Measurements from ENCODE around the gene CTSW.

The CTSW gene

GRCh38 chr11:65898656-65899355, 19.2 kb downstream of the CTSW start:
- no peak for DNase-seq (ENCODE audit: extremely low read depth in 1 of 2, low read depth in 1 of 2)

DNA sequence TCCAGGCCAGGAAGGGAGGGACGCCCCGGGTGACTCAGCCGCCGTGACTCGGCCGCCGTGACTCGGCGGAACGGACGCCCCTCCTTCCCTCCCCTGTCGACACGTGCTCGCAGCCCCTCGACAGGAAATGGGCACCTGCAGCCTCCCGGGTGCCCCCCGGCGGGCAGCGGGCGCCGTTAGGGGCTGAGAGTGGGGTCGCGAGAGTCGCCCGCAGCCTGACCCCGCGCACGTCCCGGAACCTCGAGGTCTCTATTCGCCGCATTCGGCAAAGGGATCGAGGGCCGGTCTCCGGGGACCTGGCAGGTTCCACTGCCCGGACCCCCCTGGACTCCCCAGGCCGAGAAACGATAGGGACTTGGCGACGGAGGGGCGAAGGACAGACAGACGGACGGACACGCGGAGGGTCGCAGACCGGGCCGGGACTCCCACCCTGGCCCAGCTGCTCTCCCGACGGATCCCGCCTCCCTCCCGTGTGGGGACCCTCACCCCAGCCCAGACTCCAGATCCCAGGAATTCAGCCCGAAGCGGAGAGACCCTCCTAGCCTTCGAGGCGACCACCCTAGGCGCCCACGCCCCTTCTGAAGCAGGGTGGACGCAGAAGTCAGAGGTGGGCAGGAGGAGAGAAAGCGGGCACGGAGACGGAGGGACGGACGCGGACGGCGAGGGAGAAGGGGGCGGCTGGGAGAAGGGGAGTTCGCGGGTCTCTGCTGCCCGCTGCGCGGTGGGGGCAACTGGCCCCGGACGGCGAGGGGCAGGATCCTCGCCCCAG, 19.9 kb downstream of the CTSW start:
- DNase-seq (ENCODE audit: extremely low read depth in 1 of 2, low read depth in 1 of 2), result peak; percentile 64 to 76

DNA sequence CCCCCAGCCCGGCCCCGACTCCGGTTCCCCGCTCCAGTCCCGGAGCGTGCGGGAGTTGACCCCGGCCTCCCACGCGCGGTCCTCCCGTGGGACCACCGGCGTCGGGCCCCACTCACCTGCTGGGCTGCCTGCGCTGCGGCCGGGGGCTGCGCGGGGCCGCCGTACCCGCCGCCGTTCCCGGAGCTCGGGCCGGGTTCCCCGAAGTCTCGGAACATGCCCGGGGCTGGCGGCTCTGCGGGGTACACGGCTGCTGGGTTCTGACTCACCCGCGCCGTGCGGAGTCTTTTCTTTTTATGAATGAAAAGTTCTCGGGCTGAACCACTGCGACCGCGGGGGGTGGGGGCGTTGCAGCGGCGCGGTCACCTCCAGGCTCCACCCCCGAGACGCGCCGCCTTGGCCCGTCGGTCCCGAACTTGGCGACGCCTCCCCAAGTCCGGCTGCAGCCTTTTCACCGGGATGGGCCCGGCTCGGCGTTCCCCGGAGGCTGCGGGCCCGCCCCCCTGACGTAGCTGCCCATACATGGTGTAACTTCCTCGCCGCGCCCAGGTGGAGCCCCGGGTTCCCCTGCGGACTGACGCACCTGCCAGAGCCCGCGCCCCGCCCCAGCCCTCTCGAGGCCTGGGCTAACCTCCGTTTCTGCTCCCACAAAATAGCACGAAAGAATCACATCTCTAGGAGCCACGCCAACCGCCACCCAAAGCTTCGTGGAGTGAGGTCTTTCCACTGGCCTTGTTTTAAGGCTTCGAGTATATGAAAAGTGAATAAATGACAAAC, 20.7 kb downstream of the CTSW start, which contains the start of gene FOSL1:
Gene FOSL1, minus strand, starts transcription at position 264 of the 774 bp plus-strand sequence. Its CDS starts 49 bp downstream, at position 215.
- DNase-seq (ENCODE audit: extremely low read depth in 1 of 2, low read depth in 1 of 2), result peak; percentile 92 to 95

DNA sequence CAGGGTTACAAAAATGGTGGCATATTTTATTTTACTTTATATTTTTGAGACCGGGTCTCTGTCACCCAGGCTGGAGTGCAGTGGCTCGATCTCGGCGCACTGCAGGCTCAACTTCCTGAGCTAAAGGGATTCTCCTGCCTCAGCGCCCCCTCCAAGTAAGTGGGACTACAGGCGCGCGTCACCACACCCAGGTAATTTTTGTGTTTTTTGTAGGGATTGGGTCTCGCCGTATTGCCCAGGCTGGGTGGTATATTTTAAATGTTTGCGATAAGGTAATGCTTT, 21.2 kb downstream of the CTSW start:
- DNase-seq (ENCODE audit: extremely low read depth in 1 of 2, low read depth in 1 of 2), result no peak

DNA sequence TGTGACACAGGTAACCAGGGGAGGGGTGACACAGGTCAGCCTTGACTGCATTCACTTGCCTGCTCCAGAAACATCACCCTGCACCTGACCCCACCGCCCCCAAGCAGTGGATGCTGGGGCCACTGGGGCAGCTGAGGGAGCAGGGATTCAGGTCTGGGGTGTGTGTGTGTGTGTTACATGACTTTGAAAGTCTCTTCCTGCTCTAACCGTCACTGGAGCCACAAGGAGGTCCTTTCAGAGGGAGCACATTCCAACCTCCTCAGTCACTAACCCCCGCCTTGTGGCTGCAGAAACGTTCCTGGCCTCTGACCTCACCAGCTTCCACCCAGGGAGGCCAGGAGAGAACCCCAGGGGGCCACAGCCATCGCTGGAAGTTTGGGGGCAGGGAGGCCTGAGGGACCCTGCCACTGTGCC, 23.4 kb downstream of the CTSW start:
- DNase-seq (ENCODE audit: extremely low read depth in 1 of 2, low read depth in 1 of 2), result no peak

- no peak for DNase-seq (ENCODE audit: extremely low read depth in 1 of 2, low read depth in 1 of 2)
Measured at GRCh38 chr11:65903715-65904114, 24.1 kb downstream of the CTSW start.

DNA sequence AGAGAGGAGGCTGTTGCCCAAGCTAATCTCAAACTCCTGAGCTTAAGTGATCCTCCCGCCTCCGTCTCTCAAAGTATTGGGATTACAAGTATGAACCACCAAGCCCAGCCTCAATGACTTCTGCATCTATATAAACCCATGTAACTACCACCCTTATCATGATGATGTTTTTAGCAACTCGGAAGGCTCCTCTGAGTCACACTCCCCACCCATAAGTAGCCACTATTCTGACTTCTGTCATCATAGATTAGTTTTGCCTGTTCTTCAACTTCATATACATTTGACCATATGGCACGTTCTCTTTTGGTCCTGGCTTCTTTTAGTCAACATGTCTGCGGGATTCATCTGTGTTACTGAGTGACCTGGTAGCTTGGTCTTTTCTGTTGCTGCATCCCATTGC, 27.0 kb downstream of the CTSW start:
- DNase-seq (ENCODE audit: extremely low read depth in 1 of 2, low read depth in 1 of 2), result no peak

DNA sequence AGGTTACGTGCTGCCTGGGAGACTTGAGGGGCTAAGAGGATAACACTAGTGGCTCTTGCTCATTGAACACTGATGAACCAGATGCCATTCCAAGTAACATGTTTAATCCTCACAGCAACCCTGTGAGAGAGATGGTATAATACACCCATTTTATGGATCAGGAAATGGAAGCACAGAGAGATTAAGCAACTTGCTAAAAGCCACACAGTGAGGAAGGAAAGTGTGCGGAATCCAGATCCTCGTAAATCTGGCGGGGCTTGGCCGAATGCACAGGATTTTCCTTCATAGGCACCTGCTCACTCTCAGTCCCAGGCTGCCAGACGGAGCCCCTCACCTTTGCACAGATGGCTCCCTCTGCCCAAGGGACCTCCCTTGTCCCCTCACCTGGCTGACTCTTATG, 28.2 kb downstream of the CTSW start:
- DNase-seq (ENCODE audit: extremely low read depth in 1 of 2, low read depth in 1 of 2), result no peak

- DNase-seq (ENCODE audit: extremely low read depth in 1 of 2, low read depth in 1 of 2), result no peak
Measured at GRCh38 chr11:65911682-65912568, 32.3 kb downstream of the CTSW start.

GRCh38 chr11:65912845-65913244, 33.2 kb downstream of the CTSW start:
- no peak for DNase-seq (ENCODE audit: extremely low read depth in 1 of 2, low read depth in 1 of 2)

DNA sequence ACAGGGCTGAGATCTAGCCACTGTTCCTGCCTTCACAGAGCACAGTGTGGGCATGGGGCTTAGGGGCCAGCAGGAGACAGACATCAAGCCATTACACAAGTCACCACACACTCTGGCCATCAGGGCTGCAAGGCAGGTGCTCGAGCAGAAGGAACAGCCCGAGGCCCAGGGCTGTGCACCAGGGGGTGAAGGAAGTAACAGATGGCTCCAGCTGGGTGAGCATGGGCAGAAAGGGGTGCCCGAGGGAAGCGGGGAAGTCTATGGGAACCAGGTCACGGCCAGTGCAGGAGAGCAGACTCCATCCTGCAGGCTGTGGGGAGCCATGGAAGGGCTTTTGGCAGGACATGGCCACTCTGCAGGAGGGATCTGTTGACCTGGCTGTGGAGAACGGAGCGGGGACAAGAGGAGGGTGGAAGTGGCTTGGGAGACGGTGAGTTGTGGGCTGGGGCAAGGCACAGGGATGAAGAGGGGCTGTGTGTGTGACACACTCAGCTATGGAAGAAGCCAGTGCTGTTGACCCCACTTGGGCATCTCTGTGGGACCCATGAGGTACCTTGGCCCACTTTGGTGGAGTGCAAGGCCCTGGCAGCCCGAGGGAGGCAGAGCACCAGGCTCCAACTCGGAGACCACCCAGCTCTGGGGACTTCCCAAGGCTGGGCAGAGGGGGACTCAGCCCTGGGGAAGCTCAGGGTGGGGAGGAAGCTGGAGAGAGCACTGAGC, 35.6 kb downstream of the CTSW start:
- DNase-seq (ENCODE audit: extremely low read depth in 1 of 2, low read depth in 1 of 2), result no peak

DNA sequence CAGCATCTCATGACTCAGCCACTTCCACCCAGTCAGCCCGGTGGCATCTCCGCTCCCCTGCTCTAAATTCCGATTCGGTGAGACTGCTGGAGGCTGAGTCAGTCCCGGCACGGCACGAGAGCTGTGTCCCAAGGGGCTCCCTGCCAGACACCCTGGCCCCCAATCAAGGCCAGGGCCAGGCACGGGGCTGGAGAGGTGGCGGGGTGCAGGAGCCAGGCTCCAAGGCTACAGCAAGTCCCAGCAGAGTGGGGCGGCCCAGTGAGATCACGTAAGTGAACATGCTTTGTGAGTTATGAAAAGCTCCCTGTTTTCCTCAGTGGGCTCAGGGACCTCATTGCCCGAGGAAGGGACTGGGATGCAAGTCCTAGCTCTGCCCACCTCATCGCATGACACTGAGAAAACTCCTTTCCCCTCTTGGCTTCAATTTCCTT, 36.2 kb downstream of the CTSW start:
- DNase-seq (ENCODE audit: extremely low read depth in 1 of 2, low read depth in 1 of 2), result no peak

DNA sequence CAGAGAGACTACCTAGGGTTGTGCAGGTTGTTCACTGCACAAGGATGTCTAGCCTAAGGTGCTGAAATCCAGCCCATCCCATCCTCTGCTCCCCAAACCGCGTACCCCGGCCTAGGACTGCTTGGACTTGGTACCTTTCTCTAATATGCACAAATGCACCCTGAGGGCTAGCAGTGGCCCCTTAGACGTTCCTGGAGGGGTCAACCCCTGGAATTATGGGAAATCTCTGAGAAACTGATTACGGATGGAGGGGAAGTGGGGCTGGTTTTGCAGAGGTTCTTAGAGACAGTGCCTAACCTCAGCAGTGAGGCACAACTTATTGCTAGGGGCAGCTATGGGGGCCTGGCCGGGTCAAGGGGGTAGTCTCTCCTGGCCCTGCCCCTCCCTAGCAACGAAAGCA, 36.8 kb downstream of the CTSW start:
- DNase-seq (ENCODE audit: extremely low read depth in 1 of 2, low read depth in 1 of 2), result no peak

GRCh38 chr11:65917077-65917433, 37.4 kb downstream of the CTSW start:
- DNase-seq (ENCODE audit: extremely low read depth in 1 of 2, low read depth in 1 of 2), result no peak

DNA sequence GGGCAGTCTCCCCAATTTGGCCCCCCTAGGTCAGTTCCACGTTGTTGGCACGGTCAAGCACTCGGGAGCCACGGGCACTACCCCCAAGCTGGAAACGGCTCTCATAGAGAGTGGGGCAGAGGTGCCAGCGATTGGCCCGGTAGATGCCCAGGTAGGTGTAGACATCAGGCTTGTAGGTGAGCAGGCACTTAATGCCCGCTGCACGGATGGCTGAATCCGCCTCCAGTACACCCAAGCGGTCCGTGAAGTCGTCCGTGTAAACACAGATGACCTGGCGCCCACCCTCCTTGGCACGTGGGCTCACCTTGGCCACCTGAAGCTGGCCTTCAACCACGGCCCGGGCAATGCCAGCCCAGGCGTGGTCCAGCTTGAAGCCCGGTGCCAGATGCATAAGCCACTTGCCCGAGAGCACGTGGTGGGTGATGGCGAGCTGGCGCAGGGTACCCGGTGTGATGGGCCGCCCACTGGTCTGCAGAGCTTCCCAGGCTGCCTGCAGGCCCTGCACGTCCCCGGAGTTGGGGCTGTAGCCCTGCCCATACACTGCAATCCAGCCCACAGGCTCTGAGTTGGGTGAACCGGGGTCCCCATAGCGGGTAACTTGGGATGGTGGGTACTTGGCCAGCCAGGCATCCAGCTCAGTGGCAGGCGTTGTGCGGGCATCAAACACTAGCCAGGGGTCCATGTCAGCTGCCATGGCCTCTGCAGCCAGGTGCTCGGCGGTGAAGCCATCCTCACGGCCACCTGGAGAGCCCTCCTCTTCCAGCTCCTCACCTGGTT, 38.0 kb downstream of the CTSW start:
- no peak for DNase-seq (ENCODE audit: extremely low read depth in 1 of 2, low read depth in 1 of 2)

DNA sequence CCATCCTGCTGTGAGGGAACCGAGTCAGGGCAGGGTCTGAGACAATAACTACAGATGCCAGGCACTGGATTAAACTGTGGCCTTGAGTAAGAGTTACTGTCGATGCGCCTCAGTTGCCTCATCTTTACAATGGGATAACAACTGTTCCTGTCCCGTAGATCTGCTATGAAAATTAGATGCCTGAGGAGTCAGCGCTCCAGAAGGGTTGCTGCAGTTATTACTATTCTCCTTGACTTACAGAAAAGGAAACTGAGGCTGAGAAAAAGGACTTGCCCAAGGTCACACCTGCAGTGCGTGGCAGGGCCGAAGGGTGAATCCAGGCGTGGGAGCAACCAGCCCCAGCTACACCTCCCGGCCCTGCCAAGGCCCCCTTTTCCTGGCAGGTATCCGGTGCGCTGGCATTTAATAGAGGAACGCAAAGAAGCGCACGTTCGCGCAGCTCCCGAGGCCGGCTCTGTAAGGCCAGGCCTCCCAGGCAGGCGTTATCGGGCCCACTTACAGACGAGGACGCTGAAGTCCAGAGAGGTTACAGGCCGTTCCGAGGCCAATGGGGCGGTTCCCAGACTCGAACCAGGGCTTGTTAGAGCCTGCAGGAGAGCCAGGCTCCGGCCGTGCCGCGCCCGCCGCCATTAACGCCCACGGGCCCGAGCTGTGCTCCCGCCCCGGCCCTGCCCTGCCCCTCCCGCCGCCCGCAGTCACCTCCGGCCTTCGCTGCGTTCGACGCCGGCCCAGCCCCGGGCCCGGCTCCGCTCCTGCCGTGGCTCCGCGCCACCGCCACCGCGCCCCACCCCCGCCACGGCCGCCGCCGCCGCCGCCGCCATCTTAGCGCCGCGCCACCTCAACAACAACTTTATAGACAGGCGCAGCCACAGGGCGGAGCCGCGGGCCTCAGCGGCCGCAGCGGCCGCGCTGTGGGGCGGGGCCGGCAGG, 38.8 kb downstream of the CTSW start, which contains the start of gene C11orf68:
Gene C11orf68, minus strand, starts transcription at position 852 of the 930 bp plus-strand sequence. Its CDS starts 31 bp downstream, at position 821.
- DNase-seq (ENCODE audit: extremely low read depth in 1 of 2, low read depth in 1 of 2), result no peak

GRCh38 chr11:65919141-65919572, 39.5 kb downstream of the CTSW start, which contains the start of gene DRAP1:
DRAP1 (plus strand) TSS chr11:65919426; CDS start chr11:65919502, 76 bp downstream.
- DNase-seq (ENCODE audit: extremely low read depth in 1 of 2, low read depth in 1 of 2), result peak; percentile 97 to 98
